DMS79 (cell line): ENCODE results near the gene RPS8.
"Not testable (repeated sequence)": the region's sequence is repeated elsewhere in the genome, so short reads cannot be mapped to it uniquely, and the experiment has no call there.

ENCODE experiments used
- DNase-seq: peaks from one replicate; lab custom pipeline; 2025; lab: John Stamatoyannopoulos, UW

RPS8 gene

GRCh38 chr1:44775078-44775929 lies at the start of gene RPS8:
Gene RPS8, plus strand, starts transcription at chr1:44775540. Its CDS starts 57 bp downstream, at chr1:44775597.
- peak; percentile 94 for DNase-seq

- DNase-seq, result peak; percentile 99
These were observed 44.4 kb upstream of the RPS8 start, which contains the start of gene RNU5D-1 for GRCh38 chr1:44730741-44731512. Gene RNU5D-1, minus strand, starts transcription at chr1:44731170.

GRCh38 chr1:44733365-44733764 lies 42.0 kb upstream of the RPS8 start:
- DNase-seq, result no peak

GRCh38 chr1:44733784-44734183 lies 41.6 kb upstream of the RPS8 start:
- no peak for DNase-seq

- no peak for DNase-seq
These were observed 39.3 kb upstream of the RPS8 start for GRCh38 chr1:44735992-44736391.

GRCh38 chr1:44738953-44739306 lies 36.4 kb upstream of the RPS8 start:
- not testable (repeated sequence) for DNase-seq

GRCh38 chr1:44739307-44740178 lies 35.8 kb upstream of the RPS8 start, which contains the start of gene KIF2C:
Gene KIF2C, plus strand, starts transcription at chr1:44739837. Its CDS starts 96 bp downstream, at chr1:44739933.
- DNase-seq, result peak; percentile 97

- DNase-seq, result no peak
These were observed 35.1 kb upstream of the RPS8 start for GRCh38 chr1:44740179-44740617.

GRCh38 chr1:44743211-44743610 lies 32.1 kb upstream of the RPS8 start:
- DNase-seq, result no peak

GRCh38 chr1:44747878-44748277 lies 27.5 kb upstream of the RPS8 start:
- DNase-seq, result no peak

- DNase-seq, result no peak
These were observed 17.9 kb upstream of the RPS8 start for GRCh38 chr1:44757420-44757819.

GRCh38 chr1:44759077-44759476 lies 16.3 kb upstream of the RPS8 start:
- DNase-seq, result no peak

GRCh38 chr1:44760876-44761275 lies 14.5 kb upstream of the RPS8 start:
- no peak for DNase-seq

GRCh38 chr1:44766421-44766820 lies 8.9 kb upstream of the RPS8 start:
- not testable (repeated sequence) for DNase-seq

- DNase-seq, result no peak
These were observed 790 bp downstream of the RPS8 start for GRCh38 chr1:44775930-44776729.

GRCh38 chr1:44776730-44777068 lies 1.4 kb downstream of the RPS8 start:
- no peak for DNase-seq

GRCh38 chr1:44777547-44777946 lies 2.2 kb downstream of the RPS8 start:
- no peak for DNase-seq

- DNase-seq, result no peak
These were observed 2.8 kb downstream of the RPS8 start for GRCh38 chr1:44777969-44778635.

GRCh38 chr1:44778705-44779576 lies 3.6 kb downstream of the RPS8 start:
- DNase-seq, result no peak
